CD14-positive monocyte (primary cell): ENCODE data around the gene GPR37. TPM values are rescaled to one million over a fixed set of nuclear protein-coding genes. Genes with fewer than 3 reads are reported as not detected.

ENCODE experiments used
- DNase-seq, 3 donors: peaks; one replicate each; pipeline ENCODE4 v3.0.0-alpha.2; 2011 to 2022
- H2AFZ ChIP-seq: 2 replicates; pipeline ENCODE4 v1.6.0; 2012; ENCODE audit warnings: mild to moderate bottlenecking, low read depth, low read length, inconsistent platforms; ENCODE audit not compliant: insufficient read depth, poor library complexity, severe bottlenecking
- H3K27ac ChIP-seq, 2 donors: 1 replicate in 1 of 2; 2 replicates in 1 of 2; pipeline ENCODE4 v1.5.1; 2012 to 2013; ENCODE audit warnings: low read length in 2 of 2, control low read depth in 1 of 2, inconsistent platforms in 1 of 2, low read depth in 1 of 2, mild to moderate bottlenecking in 1 of 2
- H3K27me3 ChIP-seq, 2 donors: one replicate each; pipeline versions ENCODE4 v1.6.0 to v1.6.1; 2011 to 2013; ENCODE audit warnings: low read length in 2 of 2; ENCODE audit not compliant: control insufficient read depth in 2 of 2, insufficient read depth in 2 of 2
- H3K36me3 ChIP-seq, 2 donors: replicated peaks in 1 of 2; 1 replicate in 1 of 2; 2 replicates in 1 of 2; pipeline versions ENCODE4 v1.5.1 to v1.6.1; 2012 to 2013; ENCODE audit warnings: low read length in 2 of 2, control low read depth in 1 of 2, inconsistent platforms in 1 of 2, mild to moderate bottlenecking in 1 of 2; ENCODE audit not compliant: insufficient read depth in 2 of 2, control insufficient read depth in 1 of 2
- H3K4me1 ChIP-seq, 2 donors: 1 replicate in 1 of 2; 2 replicates in 1 of 2; pipeline versions ENCODE4 v1.5.1 to v1.6.1; 2012 to 2013; ENCODE audit warnings: low read length in 2 of 2, control low read depth in 1 of 2, inconsistent platforms in 1 of 2, mild to moderate bottlenecking in 1 of 2, moderate library complexity in 1 of 2; ENCODE audit not compliant: insufficient read depth in 2 of 2, control insufficient read depth in 1 of 2
- H3K4me2 ChIP-seq: replicated peaks from 2 replicates; pipeline ENCODE3; 2012; ENCODE audit warnings: low read length, moderate library complexity, mild to moderate bottlenecking; ENCODE audit not compliant: poor library complexity, severe bottlenecking; ENCODE audit errors: extremely low read depth
- H3K4me3 ChIP-seq, 3 experiments: fragments of 200-600 bp in 1 of 3; sonication (generic) in 1 of 3; replicated peaks in 1 of 3; 1 replicate in 2 of 3; 2 replicates in 1 of 3; pipeline ENCODE4 v1.5.1; 2011 to 2013; ENCODE audit warnings: low read length in 3 of 3, mild to moderate bottlenecking in 3 of 3, control low read depth in 2 of 3, low read depth in 2 of 3, inconsistent platforms in 1 of 3, moderate library complexity in 1 of 3
- H3K79me2 ChIP-seq: 2 replicates; pipeline ENCODE4 v1.6.0; 2012; ENCODE audit warnings: mild to moderate bottlenecking, control low read depth, inconsistent platforms, low read length, moderate library complexity; ENCODE audit not compliant: insufficient read depth
- H3K9ac ChIP-seq: 2 replicates; pipeline ENCODE4 v1.6.0; 2017; ENCODE audit warnings: low read length, mild to moderate bottlenecking; ENCODE audit not compliant: insufficient read depth, poor library complexity, severe bottlenecking
- H3K9me3 ChIP-seq, 2 donors: replicated peaks in 1 of 2; 1 replicate in 1 of 2; 2 replicates in 1 of 2; pipeline versions ENCODE4 v1.5.1 to v1.6.1; 2012 to 2013; ENCODE audit warnings: low read length in 2 of 2, control low read depth in 1 of 2; ENCODE audit not compliant: control insufficient read depth in 1 of 2, insufficient read depth in 1 of 2
- H4K20me1 ChIP-seq: 2 replicates; pipeline ENCODE4 v1.6.0; 2012; ENCODE audit warnings: mild to moderate bottlenecking, low read length, control low read depth, moderate library complexity; ENCODE audit not compliant: insufficient read depth
- H3K27ac Mint-ChIP-seq, 7 donors: one replicate each; pipeline ENCODE4 v1.8.0; 2020; ENCODE audit warnings: mild to moderate bottlenecking in 7 of 7, mixed read lengths in 7 of 7, moderate library complexity in 6 of 7, inconsistent platforms in 2 of 7
- H3K27me3 Mint-ChIP-seq, 3 donors: one replicate each; pipeline ENCODE4 v1.8.0; 2021 to 2022; ENCODE audit warnings: low read depth in 3 of 3, mild to moderate bottlenecking in 3 of 3, mixed read lengths in 3 of 3, moderate library complexity in 3 of 3, inconsistent platforms in 1 of 3
- H3K36me3 Mint-ChIP-seq, 2 donors: one replicate each; pipeline ENCODE4 v1.8.0; 2020; ENCODE audit warnings: mixed read lengths in 2 of 2, inconsistent platforms in 1 of 2, mild to moderate bottlenecking in 1 of 2
- H3K4me1 Mint-ChIP-seq: one replicate; pipeline ENCODE4 v1.8.0; 2020; ENCODE audit warnings: mild to moderate bottlenecking, mixed read lengths
- H3K4me3 Mint-ChIP-seq, 2 donors: one replicate each; pipeline ENCODE4 v1.8.0; 2020; ENCODE audit warnings: mild to moderate bottlenecking in 2 of 2, mixed read lengths in 2 of 2, moderate library complexity in 1 of 2
- H3K9me3 Mint-ChIP-seq, 7 donors: one replicate each; pipeline ENCODE4 v1.8.0; 2020 to 2022; ENCODE audit warnings: mixed read lengths in 7 of 7, mild to moderate bottlenecking in 6 of 7, moderate library complexity in 6 of 7, inconsistent platforms in 2 of 7
- CTCF ChIP-seq: fragments of 200-600 bp; IDR thresholded peaks from one replicate; pipeline ENCODE4 v1.8.0; 2022; ENCODE audit warnings: antibody characterized with exemption, mild to moderate bottlenecking
- WGBS: methylation state at CpG from one replicate; pipeline ENCODE4 v1.1.5; 2013; ENCODE audit warnings: missing lambda C conversion rate; ENCODE audit not compliant: insufficient coverage; 5-methylcytosine and 5-hydroxymethylcytosine counted together
- intact Hi-C, 2 donors: fragments of 100-400 bp; cut with micrococcal nuclease; formaldehyde crosslinking; loops; one replicate each; pipeline versions ENCODE4 v1.15.0 to v1.15.1; 2023
- polyA plus RNA-seq, 3 donors: library from polyadenylated mRNA; depleted of rRNA in 1 of 3; unstranded in 2 of 3; stranded (reverse) in 1 of 3; fragments of 300-500 nt in 2 of 3; fragments of >200 nt in 1 of 3; fragmentation: Illumina TruSeq in 2 of 3; gene quantifications; 1 replicate in 2 of 3; 2 replicates in 1 of 3; pipeline ENCODE4 v1.2.3, GENCODE V29; 2012 to 2021

The GPR37 gene
- polyA plus RNA-seq, 3 donors: not detected

GRCh38 chr7:124810605-124811004, 45.0 kb upstream of the GPR37 start:
- TF ChIP-seq CTCF: no peak
- H3K4me1 ChIP-seq: no peaks in the 10 kb centered on the region
- H3K4me2 ChIP-seq: no peak overlapping the region
- H3K4me3 Mint-ChIP-seq: no peak overlapping the region
- H3K36me3 Mint-ChIP-seq: no peaks in the 10 kb centered on the region
- H2AFZ ChIP-seq: no peak overlapping the region
- no peaks in the 10 kb centered on the region for H4K20me1 ChIP-seq
- no peaks in the 10 kb centered on the region for H3K27me3 ChIP-seq
- H3K27me3 Mint-ChIP-seq: peaks cover 2 to 7% (median 3%) of the 10 kb centered on the region in 3 donors
- WGBS: no CpG with 5 or more reads among the region's 3 CpGs
- H3K36me3 ChIP-seq: no peaks in the 10 kb centered on the region
- no peak for DNase-seq
- H3K9me3 ChIP-seq: no peaks in the 10 kb centered on the region
- H3K4me3 ChIP-seq: no peak overlapping the region
- intact Hi-C loops: no loop called here
- H3K4me1 Mint-ChIP-seq: peaks cover 1% of the 10 kb centered on the region
- no peak overlapping the region for H3K27ac Mint-ChIP-seq
- H3K9ac ChIP-seq: no peak overlapping the region
- H3K9me3 Mint-ChIP-seq: peaks cover 0 to 4% (median 0%) of the 10 kb centered on the region in 7 donors
- no peaks in the 10 kb centered on the region for H3K79me2 ChIP-seq
- no peak overlapping the region for H3K27ac ChIP-seq

- no peak for DNase-seq
- no peak overlapping the region for H3K4me3 ChIP-seq
- Mint-ChIP-seq H3K9me3 (peaks cover 0 to 4% (median 0%) of the 10 kb centered on the region in 7 donors), H3K4me3 (no peak overlapping the region), H3K27ac (no peak overlapping the region), H3K36me3 (no peaks in the 10 kb centered on the region), H3K27me3 (peaks cover 0 to 7% (median 3%) of the 10 kb centered on the region in 3 donors), H3K4me1 (no peaks in the 10 kb centered on the region)
- no peak for TF ChIP-seq CTCF
- no peaks in the 10 kb centered on the region for H4K20me1 ChIP-seq
- no CpG with 5 or more reads among the region's 5 CpGs for WGBS
- no peaks in the 10 kb centered on the region for H3K36me3 ChIP-seq
- no peaks in the 10 kb centered on the region for H3K27me3 ChIP-seq
- H3K79me2 ChIP-seq: no peaks in the 10 kb centered on the region
- H3K9ac ChIP-seq: no peak overlapping the region
- H3K9me3 ChIP-seq: no peaks in the 10 kb centered on the region
- no peak overlapping the region for H3K4me2 ChIP-seq
- no peaks in the 10 kb centered on the region for H3K4me1 ChIP-seq
- intact Hi-C loops: no loop called here
- no peak overlapping the region for H3K27ac ChIP-seq
- H2AFZ ChIP-seq: no peak overlapping the region
Observed at GRCh38 chr7:124808206-124808605, 42.6 kb upstream of the GPR37 start.
